ENCODE data around the gene SHC2.

- TF ChIP-seq CTCF (IDR thresholded peaks at IDR 0.05; ENCODE audit: insufficient read depth, low read depth, low read length) (peak; percentile 35), EZH2 (IDR thresholded peaks at IDR 0.05; ENCODE audit: insufficient read depth, low read length) (no peak)
These were observed 34.7 kb upstream of the SHC2 start for GRCh38 chr19:495402-496111.
